Activated T-cell treated with anti-CD3 and anti-CD28 coated beads, Interleukin-2, amount 50 U/mL, for 72 hours (primary cell): ENCODE measurements around the gene STK32C. TPM values are rescaled to one million over a fixed set of nuclear protein-coding genes. Genes with fewer than 3 reads are reported as not detected.
A peak's percentile ranks its signal among the peaks of the same experiment; 100 is the strongest.

Experiments
- ATAC-seq, 2 donors: fragments of 150-1000 bp; cut with Tn5 transposase; replicated peaks in 1 of 2; 2 replicates each; pipeline ENCODE4 v1.10.0; 2021; ENCODE audit warnings: moderate library complexity in 2 of 2, mild to moderate bottlenecking in 1 of 2
- DNase-seq, 2 donors: peaks; one replicate each; pipeline ENCODE4 v3.0.0; 2021 to 2022; ENCODE audit warnings: mixed read lengths in 1 of 2
- H3K27ac Mint-ChIP-seq: one replicate; pipeline ENCODE4 v1.8.0; 2022; ENCODE audit warnings: mild to moderate bottlenecking, moderate library complexity, mixed read lengths
- H3K27me3 Mint-ChIP-seq: one replicate; pipeline ENCODE4 v1.8.0; 2022; ENCODE audit warnings: low read depth, mixed read lengths
- H3K36me3 Mint-ChIP-seq, 2 donors: one replicate each; pipeline ENCODE4 v1.8.0; 2022; ENCODE audit warnings: mixed read lengths in 2 of 2, mild to moderate bottlenecking in 1 of 2; ENCODE audit not compliant: insufficient read depth in 2 of 2
- H3K4me1 Mint-ChIP-seq: one replicate; pipeline ENCODE4 v1.8.0; 2022; ENCODE audit warnings: low read depth, mixed read lengths
- H3K4me3 Mint-ChIP-seq, 2 donors: one replicate each; pipeline ENCODE4 v1.8.0; 2022; ENCODE audit warnings: mild to moderate bottlenecking in 2 of 2, mixed read lengths in 2 of 2, moderate library complexity in 2 of 2
- H3K9me3 Mint-ChIP-seq, 2 donors: one replicate each; pipeline ENCODE4 v1.8.0; 2022; ENCODE audit warnings: mixed read lengths in 2 of 2
- total RNA-seq, 2 donors: library from RNA; stranded (reverse); gene quantifications; one replicate each; pipeline ENCODE4 v1.2.3, GENCODE V29; 2022

Gene STK32C
- total RNA-seq, 2 donors from 2014 or later, result 17.2 to 22.7 TPM

GRCh38 chr10:132182591-132182990, 125.2 kb downstream of the STK32C start:
- Mint-ChIP-seq H3K4me3 (no peak overlapping the region), H3K27me3 (peaks cover 48% of the 10 kb centered on the region), H3K27ac (no peak overlapping the region), H3K4me1 (peaks cover 4% of the 10 kb centered on the region), H3K9me3 (peaks cover 3 to 4% of the 10 kb centered on the region in 2 donors), H3K36me3 (no peaks in the 10 kb centered on the region)
- DNase-seq (no peak), ATAC-seq (no peak)

- Mint-ChIP-seq H3K36me3 (no peaks in the 10 kb centered on the region), H3K4me1 (peaks cover 4% of the 10 kb centered on the region), H3K27me3 (peaks cover 56% of the 10 kb centered on the region), H3K27ac (no peak overlapping the region), H3K4me3 (no peak overlapping the region), H3K9me3 (peaks cover 3 to 4% of the 10 kb centered on the region in 2 donors)
- DNase-seq (no peak), ATAC-seq (no peak)
Measured at GRCh38 chr10:132181691-132182425, 125.9 kb downstream of the STK32C start.

GRCh38 chr10:132180736-132181135, 127.0 kb downstream of the STK32C start:
- H3K27me3 Mint-ChIP-seq, result peaks cover 64% of the 10 kb centered on the region
- no peak overlapping the region for H3K4me3 Mint-ChIP-seq
- H3K27ac Mint-ChIP-seq, result no peak overlapping the region
- peaks cover 12% of the 10 kb centered on the region for H3K4me1 Mint-ChIP-seq
- peaks cover 3 to 4% of the 10 kb centered on the region in 2 donors for H3K9me3 Mint-ChIP-seq
- no peak for ATAC-seq
- no peak for DNase-seq
- no peaks in the 10 kb centered on the region for H3K36me3 Mint-ChIP-seq

- Mint-ChIP-seq H3K27me3 (peaks cover 65% of the 10 kb centered on the region), H3K27ac (no peak overlapping the region), H3K36me3 (peaks cover 0 to under 1% of the 10 kb centered on the region in 2 donors), H3K4me3 (no peak overlapping the region), H3K4me1 (peaks cover 19% of the 10 kb centered on the region), H3K9me3 (peaks cover 4 to 5% of the 10 kb centered on the region in 2 donors)
- no peak for DNase-seq
- ATAC-seq, result no peak
Measured at GRCh38 chr10:132179551-132180392, 128.0 kb downstream of the STK32C start.

DNA sequence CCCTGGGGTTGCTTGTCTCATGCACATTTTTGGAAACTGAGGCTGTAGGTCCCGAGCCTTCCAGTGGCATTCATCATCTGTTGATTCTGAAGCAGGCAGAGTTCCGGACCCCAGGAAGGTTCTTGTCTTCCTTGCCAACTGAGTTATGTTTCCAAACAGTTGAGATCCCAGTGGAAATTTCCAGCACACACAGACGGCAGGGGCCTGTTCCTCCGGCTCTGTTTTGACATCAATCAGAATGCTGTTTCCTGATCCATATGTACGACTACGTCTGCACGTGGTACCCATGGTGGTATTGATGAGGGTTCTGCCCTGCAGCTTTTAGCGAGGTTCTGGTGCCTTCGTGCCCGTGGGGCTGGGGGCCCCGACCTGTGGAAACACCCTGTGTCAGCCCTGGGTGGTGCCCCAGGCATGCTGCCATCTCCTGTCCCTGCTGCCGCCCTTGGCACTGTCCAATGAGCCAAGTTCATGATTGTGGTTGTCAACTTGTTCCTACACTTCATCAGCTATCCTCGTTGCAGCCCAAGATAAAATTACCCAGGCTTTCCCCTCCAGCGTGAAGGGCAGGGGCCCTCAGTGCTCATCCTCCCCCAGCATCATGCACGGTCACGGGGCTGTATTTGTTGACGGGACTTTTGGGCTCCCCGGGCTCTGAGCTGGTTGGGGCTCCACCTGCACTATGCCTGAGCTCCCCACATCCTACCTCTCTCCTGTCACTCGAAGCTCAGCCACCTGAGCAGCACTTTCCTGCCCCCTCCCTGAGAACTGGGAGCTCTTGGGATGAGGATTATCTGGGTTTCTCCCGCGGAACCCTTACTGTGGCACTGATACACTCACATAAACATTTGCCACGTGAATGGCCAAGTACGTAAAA, 128.8 kb downstream of the STK32C start:
- Mint-ChIP-seq H3K4me3 (no peak overlapping the region), H3K27me3 (peaks cover 60% of the 10 kb centered on the region), H3K27ac (no peak overlapping the region), H3K9me3 (peaks cover 4 to 5% of the 10 kb centered on the region in 2 donors), H3K4me1 (peaks cover 22% of the 10 kb centered on the region), H3K36me3 (peaks cover 0 to 1% of the 10 kb centered on the region in 2 donors)
- ATAC-seq (no peak), DNase-seq (no peak)

DNA sequence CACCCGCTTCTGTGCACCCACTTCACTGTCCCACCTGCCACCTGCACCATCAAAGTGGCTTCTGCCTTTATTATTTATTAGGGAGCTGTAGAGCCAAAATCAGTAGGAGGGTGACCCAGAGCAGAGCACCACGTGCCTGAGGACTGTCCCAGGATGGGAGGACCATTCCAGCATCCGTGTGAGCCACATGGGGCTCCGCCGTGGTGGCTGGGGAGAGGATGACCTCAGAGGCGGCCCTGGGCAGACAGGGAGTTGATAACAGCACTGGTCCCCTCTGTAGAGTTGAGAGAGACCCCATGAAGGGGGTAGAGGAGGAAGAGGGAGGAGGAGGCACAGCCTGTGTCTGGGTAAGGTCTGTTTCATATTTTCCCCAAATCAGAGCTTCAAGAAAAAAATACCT, 129.7 kb downstream of the STK32C start:
- H3K36me3 Mint-ChIP-seq, result peaks cover 4 to 6% of the 10 kb centered on the region in 2 donors
- peaks cover 52% of the 10 kb centered on the region for H3K27me3 Mint-ChIP-seq
- H3K9me3 Mint-ChIP-seq, result peaks cover 8 to 9% of the 10 kb centered on the region in 2 donors
- H3K4me3 Mint-ChIP-seq, result no peak overlapping the region
- DNase-seq (no peak), ATAC-seq (no peak)
- no peak overlapping the region for H3K27ac Mint-ChIP-seq
- H3K4me1 Mint-ChIP-seq, result peaks cover 30% of the 10 kb centered on the region

DNA sequence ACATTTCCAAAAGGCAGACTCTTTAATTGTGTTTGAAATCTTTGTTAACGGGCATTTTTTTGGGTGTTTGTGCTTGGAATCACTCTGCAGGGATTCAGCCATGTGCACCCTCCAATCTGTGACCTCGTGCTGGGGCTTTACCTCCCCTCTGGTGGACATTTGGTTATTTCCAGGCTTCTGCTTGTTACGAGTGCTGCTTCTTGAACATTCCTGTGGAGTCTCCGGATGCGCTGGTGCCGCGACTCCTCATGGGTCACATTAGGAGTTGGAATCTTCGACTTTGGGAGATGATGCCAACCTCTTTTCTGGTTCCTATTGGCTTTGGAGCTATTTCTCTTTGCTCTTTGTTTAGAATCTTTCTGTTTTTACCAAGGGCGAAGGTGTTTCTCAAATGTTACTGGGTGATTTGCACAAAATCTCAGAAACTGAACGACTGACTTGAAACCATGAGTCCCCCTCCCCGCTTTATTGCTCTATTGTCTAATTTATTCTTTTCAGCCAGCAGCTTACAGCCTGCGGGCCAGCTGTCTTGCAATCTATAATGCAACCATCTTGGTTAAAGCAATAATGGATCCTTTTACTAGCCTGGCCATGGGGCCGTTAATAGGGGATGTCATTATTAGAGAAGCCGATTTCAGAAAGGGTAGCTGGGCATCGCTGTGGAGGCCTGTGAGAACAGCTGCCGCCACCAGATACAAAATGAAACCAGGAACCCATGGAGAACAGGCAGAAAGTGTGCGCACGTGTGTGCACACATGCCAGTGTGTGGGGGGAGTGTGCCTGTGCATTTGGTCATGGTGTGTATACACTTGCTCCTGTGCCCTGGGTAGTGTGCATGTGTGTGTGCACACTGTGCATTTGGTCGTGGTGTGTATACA, 130.9 kb downstream of the STK32C start:
- H3K4me3 Mint-ChIP-seq, result no peak overlapping the region
- H3K9me3 Mint-ChIP-seq, result peaks cover 8 to 9% of the 10 kb centered on the region in 2 donors
- ATAC-seq (no peak), DNase-seq (no peak)
- peaks cover 50% of the 10 kb centered on the region for H3K27me3 Mint-ChIP-seq
- H3K36me3 Mint-ChIP-seq, result peaks cover 5 to 6% of the 10 kb centered on the region in 2 donors
- no peak overlapping the region for H3K27ac Mint-ChIP-seq
- peaks cover 30% of the 10 kb centered on the region for H3K4me1 Mint-ChIP-seq

GRCh38 chr10:132175907-132176581, 131.7 kb downstream of the STK32C start:
- H3K27me3 Mint-ChIP-seq, result peaks cover 46% of the 10 kb centered on the region
- peaks cover 8 to 9% of the 10 kb centered on the region in 2 donors for H3K9me3 Mint-ChIP-seq
- no peak overlapping the region for H3K4me3 Mint-ChIP-seq
- DNase-seq (no peak), ATAC-seq (peak; percentile 72 to 80)
- H3K4me1 Mint-ChIP-seq, result peaks cover 30% of the 10 kb centered on the region
- peaks cover 5 to 6% of the 10 kb centered on the region in 2 donors for H3K36me3 Mint-ChIP-seq
- H3K27ac Mint-ChIP-seq, result no peak overlapping the region

- no peak overlapping the region for H3K4me3 Mint-ChIP-seq
- peaks cover 5 to 6% of the 10 kb centered on the region in 2 donors for H3K9me3 Mint-ChIP-seq
- H3K27me3 Mint-ChIP-seq, result peaks cover 42% of the 10 kb centered on the region
- ATAC-seq, result no peak
- no peak for DNase-seq
- H3K4me1 Mint-ChIP-seq, result peaks cover 30% of the 10 kb centered on the region
- H3K36me3 Mint-ChIP-seq, result peaks cover 5 to 6% of the 10 kb centered on the region in 2 donors
- no peak overlapping the region for H3K27ac Mint-ChIP-seq
Measured at GRCh38 chr10:132175408-132175807, 132.3 kb downstream of the STK32C start.

- peaks cover 30% of the 10 kb centered on the region for H3K4me1 Mint-ChIP-seq
- H3K27ac Mint-ChIP-seq, result no peak overlapping the region
- H3K4me3 Mint-ChIP-seq, result no peak overlapping the region
- peaks cover 5 to 6% of the 10 kb centered on the region in 2 donors for H3K9me3 Mint-ChIP-seq
- H3K27me3 Mint-ChIP-seq, result peaks cover 39% of the 10 kb centered on the region
- ATAC-seq, result no peak
- no peak for DNase-seq
- H3K36me3 Mint-ChIP-seq, result peaks cover 5 to 6% of the 10 kb centered on the region in 2 donors
Measured at GRCh38 chr10:132174237-132174636, 133.5 kb downstream of the STK32C start.

DNA sequence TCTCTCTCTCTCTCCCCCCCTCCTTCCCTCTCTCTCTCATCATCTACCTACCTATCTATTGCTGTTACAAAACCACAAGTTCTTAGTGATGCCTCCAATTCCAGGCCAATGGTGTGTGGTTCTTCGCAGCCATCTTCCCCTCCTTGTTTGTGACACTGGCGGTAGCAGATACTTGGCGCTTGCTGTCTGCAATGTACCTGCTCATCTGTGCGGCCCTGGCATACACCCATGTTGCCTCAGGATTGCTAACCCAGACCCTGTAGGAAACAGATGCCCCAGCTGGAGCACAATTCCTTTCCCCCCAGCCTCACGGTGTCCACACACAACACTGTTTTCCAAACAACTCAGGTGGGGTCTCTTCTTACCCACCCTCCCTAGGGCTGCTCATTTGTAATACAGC, 134.6 kb downstream of the STK32C start:
- no peak for DNase-seq

More for the DNA sequence above, 134.6 kb downstream of the STK32C start:
- no peak overlapping the region for H3K4me3 Mint-ChIP-seq
- peaks cover 30% of the 10 kb centered on the region for H3K4me1 Mint-ChIP-seq
- ATAC-seq, result no peak
- peaks cover 33% of the 10 kb centered on the region for H3K27me3 Mint-ChIP-seq
- H3K9me3 Mint-ChIP-seq, result peaks cover 5 to 6% of the 10 kb centered on the region in 2 donors
- H3K36me3 Mint-ChIP-seq, result peaks cover 5 to 6% of the 10 kb centered on the region in 2 donors
- no peak overlapping the region for H3K27ac Mint-ChIP-seq
